Keratinocyte (primary cell): ENCODE data around the gene P2RY2. TPM values are rescaled to one million over a fixed set of nuclear protein-coding genes. Genes with fewer than 3 reads are reported as not detected.

Source experiments
- DNase-seq: peaks from one replicate; pipeline ENCODE4 v3.0.0-alpha.2; 2011; ENCODE audit warnings: low read depth, missing footprints, low spot score
- FAIRE-seq: peaks from 2 replicates; lab custom pipeline; 2011; peaks lifted over from hg19 to GRCh38; lab: Jason Lieb, UNC
- H2AFZ ChIP-seq: 2 replicates; pipeline ENCODE4 v1.6.0; 2012; ENCODE audit warnings: low read length, control low read depth, inconsistent platforms; ENCODE audit not compliant: control insufficient read depth
- H3K27ac ChIP-seq: 2 replicates; pipeline ENCODE4 v1.5.1; 2011; ENCODE audit warnings: low read length; ENCODE audit not compliant: control insufficient read depth, insufficient read depth
- H3K27me3 ChIP-seq: 3 replicates; pipeline ENCODE4 v1.6.0; 2011; ENCODE audit warnings: low read length; ENCODE audit not compliant: control insufficient read depth, insufficient read depth; ENCODE audit errors: extremely low read depth
- H3K36me3 ChIP-seq, 2 experiments: 2 replicates in 1 of 2; 3 replicates in 1 of 2; pipeline ENCODE4 v1.5.1; 2011; ENCODE audit warnings: low read length in 2 of 2, mild to moderate bottlenecking in 1 of 2; ENCODE audit not compliant: control insufficient read depth in 2 of 2, insufficient read depth in 2 of 2; ENCODE audit errors: extremely low read depth in 1 of 2
- H3K4me1 ChIP-seq: 3 replicates; pipeline ENCODE4 v1.5.1; 2011; ENCODE audit warnings: low read length; ENCODE audit not compliant: control insufficient read depth, insufficient read depth; ENCODE audit errors: extremely low read depth
- H3K4me2 ChIP-seq: 3 replicates; pipeline ENCODE4 v1.6.0; 2011; ENCODE audit warnings: low read depth, low read length; ENCODE audit not compliant: control insufficient read depth, insufficient read depth; ENCODE audit errors: extremely low read depth
- H3K4me3 ChIP-seq, 3 experiments: fragments of 200-600 bp in 1 of 3; sonication (generic) in 1 of 3; 2 replicates in 2 of 3; 3 replicates in 1 of 3; pipeline ENCODE4 v1.5.1; 2011 to 2016; ENCODE audit warnings: low read length in 3 of 3, mild to moderate bottlenecking in 3 of 3, control low read depth in 2 of 3, inconsistent platforms in 1 of 3, low read depth in 1 of 3, mixed read lengths in 1 of 3, mixed run types in 1 of 3, moderate library complexity in 1 of 3; ENCODE audit not compliant: control insufficient read depth in 2 of 3, insufficient read depth in 2 of 3; ENCODE audit errors: extremely low read depth in 1 of 3
- H3K79me2 ChIP-seq: 2 replicates; pipeline ENCODE4 v1.6.0; 2012; ENCODE audit warnings: low read length; ENCODE audit not compliant: control insufficient read depth, insufficient read depth
- H3K9ac ChIP-seq: 3 replicates; pipeline ENCODE4 v1.6.0; 2011; ENCODE audit warnings: low read length; ENCODE audit not compliant: control insufficient read depth, insufficient read depth; ENCODE audit errors: extremely low read depth
- H3K9me1 ChIP-seq: 3 replicates; pipeline ENCODE4 v1.6.0; 2011; ENCODE audit warnings: low read length; ENCODE audit not compliant: control insufficient read depth, insufficient read depth; ENCODE audit errors: extremely low read depth
- H3K9me3 ChIP-seq: 2 replicates; pipeline ENCODE4 v1.5.1; 2012; ENCODE audit warnings: low read depth, low read length; ENCODE audit not compliant: control insufficient read depth
- H4K20me1 ChIP-seq: 3 replicates; pipeline ENCODE4 v1.6.0; 2011; ENCODE audit warnings: low read length; ENCODE audit not compliant: control insufficient read depth, insufficient read depth; ENCODE audit errors: extremely low read depth
- EZH2 ChIP-seq: IDR thresholded peaks from one replicate; pipeline ENCODE4 v1.6.1; 2012; ENCODE audit warnings: inconsistent platforms, mild to moderate bottlenecking, low read length, moderate library complexity
- dilution Hi-C: fragments of 300-500 bp; cut with MboI; formaldehyde crosslinking; loops from one replicate; pipeline ENCODE4 v1.7.0; 2020; ENCODE audit warnings: low sequenced_read_pairs; ENCODE audit not compliant: extremely low pct_ligation_motif_present
- polyA plus RNA-seq, 5 experiments: library from polyadenylated mRNA; depleted of rRNA in 3 of 5; stranded (reverse) in 3 of 5; stranded (forward) in 1 of 5; unstranded in 1 of 5; fragments of >200 nt; gene quantifications; 1 replicate in 1 of 5; 2 replicates in 3 of 5; 3 replicates in 1 of 5; pipeline versions ENCODE4 v1.2.1 to v1.2.3, GENCODE V29; 2011 to 2012; ENCODE audit warnings: missing spikeins in 2 of 5, low read depth in 1 of 5, low replicate concordance in 1 of 5
- TF ChIP-seq, protein P1 (sequence below), 3 experiments: IDR thresholded peaks in 1 of 3; conservative IDR thresholded peaks in 1 of 3; optimal IDR thresholded peaks in 1 of 3; 2 replicates in 2 of 3; 3 replicates in 1 of 3; pipeline versions ENCODE3 to v1.5.1; 2011; ENCODE audit warnings: low read length in 3 of 3, mild to moderate bottlenecking in 3 of 3, moderate library complexity in 2 of 3, control low read depth in 1 of 3, inconsistent platforms in 1 of 3; ENCODE audit not compliant: insufficient read depth in 2 of 3; ENCODE audit errors: extremely low read depth in 1 of 3

Gene P2RY2
- polyA plus RNA-seq, 1 donor (not counting 4 experiments of a cell fraction or from before 2014, with no cell fraction given) = 5.1 TPM

DNA sequence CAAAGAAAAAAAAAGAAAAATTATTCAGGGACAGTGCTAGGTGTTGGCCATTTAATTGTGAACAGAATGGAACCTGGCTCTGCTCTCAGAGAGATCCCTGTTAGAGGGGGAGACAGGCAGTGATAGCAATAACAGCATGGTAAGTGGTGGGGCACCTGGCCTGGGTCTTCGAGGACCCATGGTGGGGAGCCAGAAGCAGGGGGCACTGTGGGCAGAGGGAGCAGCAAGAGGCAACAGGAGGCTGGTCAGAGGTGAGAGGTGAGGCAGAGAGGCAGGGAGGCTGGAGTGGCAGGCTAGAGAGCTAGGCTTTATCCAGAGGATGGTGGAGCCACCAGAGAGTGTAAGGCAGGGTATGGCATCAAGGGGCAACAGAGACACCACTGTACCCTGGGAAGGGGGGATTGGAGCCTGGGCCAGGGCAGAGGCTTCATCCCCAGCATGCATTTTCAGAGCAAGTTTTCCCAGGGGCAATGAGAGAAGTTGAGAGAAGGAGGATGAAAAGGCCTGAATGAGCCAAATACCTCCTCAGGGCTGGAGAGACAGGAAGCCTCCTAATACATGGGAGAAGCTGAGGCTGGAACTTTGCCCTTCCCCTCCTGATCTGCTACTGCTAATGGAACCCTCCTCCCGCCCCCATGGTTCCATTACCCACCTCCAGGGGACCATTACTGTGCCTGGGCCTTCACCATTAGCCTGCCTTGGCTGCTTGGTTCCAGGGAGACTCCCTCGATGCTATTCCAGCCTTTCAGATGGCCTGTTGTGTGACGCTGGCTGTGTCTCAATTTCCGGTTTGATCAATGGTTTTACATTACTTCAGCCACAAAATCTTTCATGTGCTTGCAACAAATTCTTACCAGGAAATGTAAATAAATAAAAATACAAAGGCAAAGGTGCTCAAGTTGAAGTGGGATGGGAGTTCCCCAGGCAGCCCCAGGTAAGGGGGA, 2.6 kb upstream of the P2RY2 start:
- Histone ChIP-seq H3K9ac (no peak overlapping the region), H3K27me3 (no peaks in the 10 kb centered on the region), H3K36me3 (no peaks in the 10 kb centered on the region), H4K20me1 (no peaks in the 10 kb centered on the region), H3K4me2 (no peak overlapping the region), H2AFZ (no peak overlapping the region), H3K27ac (no peak overlapping the region), H3K4me3 (no peak overlapping the region), H3K9me1 (no peaks in the 10 kb centered on the region), H3K79me2 (no peaks in the 10 kb centered on the region), H3K4me1 (peaks cover 16% of the 10 kb centered on the region), H3K9me3 (no peaks in the 10 kb centered on the region)
- DNase-seq (no peak), FAIRE-seq (no peak)
- dilution Hi-C loops = no loop called here
- TF ChIP-seq, protein P1, sequence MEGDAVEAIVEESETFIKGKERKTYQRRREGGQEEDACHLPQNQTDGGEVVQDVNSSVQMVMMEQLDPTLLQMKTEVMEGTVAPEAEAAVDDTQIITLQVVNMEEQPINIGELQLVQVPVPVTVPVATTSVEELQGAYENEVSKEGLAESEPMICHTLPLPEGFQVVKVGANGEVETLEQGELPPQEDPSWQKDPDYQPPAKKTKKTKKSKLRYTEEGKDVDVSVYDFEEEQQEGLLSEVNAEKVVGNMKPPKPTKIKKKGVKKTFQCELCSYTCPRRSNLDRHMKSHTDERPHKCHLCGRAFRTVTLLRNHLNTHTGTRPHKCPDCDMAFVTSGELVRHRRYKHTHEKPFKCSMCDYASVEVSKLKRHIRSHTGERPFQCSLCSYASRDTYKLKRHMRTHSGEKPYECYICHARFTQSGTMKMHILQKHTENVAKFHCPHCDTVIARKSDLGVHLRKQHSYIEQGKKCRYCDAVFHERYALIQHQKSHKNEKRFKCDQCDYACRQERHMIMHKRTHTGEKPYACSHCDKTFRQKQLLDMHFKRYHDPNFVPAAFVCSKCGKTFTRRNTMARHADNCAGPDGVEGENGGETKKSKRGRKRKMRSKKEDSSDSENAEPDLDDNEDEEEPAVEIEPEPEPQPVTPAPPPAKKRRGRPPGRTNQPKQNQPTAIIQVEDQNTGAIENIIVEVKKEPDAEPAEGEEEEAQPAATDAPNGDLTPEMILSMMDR (optimal IDR thresholded peaks at IDR 0.05 in 1 of 3, IDR thresholded peaks at IDR 0.05 in 1 of 3, conservative IDR thresholded peaks at IDR 0.05 in 1 of 3; ENCODE audit: extremely low read depth in 1 of 3, insufficient read depth in 2 of 3, low read length in 3 of 3) = no peak
- TF ChIP-seq EZH2 = no peak

DNA sequence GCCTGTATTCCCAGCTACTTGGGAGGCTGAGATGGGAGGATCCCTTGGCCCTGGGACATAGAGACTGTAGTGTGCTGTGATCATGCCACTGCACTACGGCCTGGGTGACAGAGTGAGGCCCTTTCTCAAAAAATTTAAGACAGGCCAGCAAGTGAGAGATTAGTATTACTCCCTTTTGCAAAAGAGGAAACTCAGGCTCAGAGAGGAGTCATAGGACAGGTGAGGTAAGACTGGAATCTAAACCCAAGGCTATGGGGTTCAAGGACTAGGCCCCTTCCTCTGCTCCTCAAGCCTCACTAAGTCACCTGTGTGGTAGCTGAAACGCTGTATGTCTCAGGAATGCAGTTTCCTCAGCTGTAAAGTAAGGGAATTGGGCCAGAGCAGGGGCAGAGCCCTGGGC, 1.6 kb upstream of the P2RY2 start:
- H3K36me3 ChIP-seq = no peaks in the 10 kb centered on the region
- H3K4me3 ChIP-seq = no peak overlapping the region
- dilution Hi-C loops = no loop called here
- no peaks in the 10 kb centered on the region for H3K9me1 ChIP-seq
- H3K9ac ChIP-seq = no peak overlapping the region
- peaks cover 27% of the 10 kb centered on the region for H3K4me1 ChIP-seq
- FAIRE-seq (no peak), DNase-seq (no peak)
- H2AFZ ChIP-seq = no peak overlapping the region
- H4K20me1 ChIP-seq = no peaks in the 10 kb centered on the region
- H3K79me2 ChIP-seq = no peaks in the 10 kb centered on the region
- H3K27me3 ChIP-seq = no peaks in the 10 kb centered on the region
- H3K4me2 ChIP-seq = no peak overlapping the region
- no peaks in the 10 kb centered on the region for H3K9me3 ChIP-seq
- no peak overlapping the region for H3K27ac ChIP-seq
- no peak for TF ChIP-seq EZH2
- TF ChIP-seq, protein P1 (optimal IDR thresholded peaks at IDR 0.05 in 1 of 3, IDR thresholded peaks at IDR 0.05 in 1 of 3, conservative IDR thresholded peaks at IDR 0.05 in 1 of 3; ENCODE audit: extremely low read depth in 1 of 3, insufficient read depth in 2 of 3, low read length in 3 of 3) = no peak
